Middle frontal gyrus (tissue), 1 donor: ENCODE measurements around the gene ETNK1.
"Not testable (repeated sequence)": the region's sequence is repeated elsewhere in the genome, so short reads cannot be mapped to it uniquely, and the experiment has no call there.

Experiments
- DNase-seq: peaks from one replicate; pipeline ENCODE4 v3.0.0-alpha.2; 2015; ENCODE audit warnings: low spot score; ENCODE audit errors: extremely low spot score

Gene ETNK1

DNA sequence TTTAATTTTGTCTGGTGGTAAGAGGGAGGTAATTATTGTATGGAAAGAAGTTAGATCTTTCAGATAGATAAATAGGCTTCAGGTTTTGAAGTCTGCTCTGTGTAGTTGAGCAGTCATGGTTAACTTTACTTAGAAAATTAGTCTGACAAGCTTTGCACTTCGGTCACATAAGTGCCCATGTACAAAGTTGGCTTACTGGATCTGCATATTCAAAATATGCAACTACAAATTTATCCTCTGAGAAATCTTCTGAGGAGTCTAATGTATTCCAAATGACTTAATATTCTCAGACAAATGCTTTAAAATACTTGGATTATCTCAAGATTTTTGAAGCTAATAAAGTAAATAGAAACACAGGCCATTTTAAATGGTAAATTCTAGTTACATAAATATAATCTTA lies 61.2 kb downstream of the ETNK1 start:
- no peak for DNase-seq

DNA sequence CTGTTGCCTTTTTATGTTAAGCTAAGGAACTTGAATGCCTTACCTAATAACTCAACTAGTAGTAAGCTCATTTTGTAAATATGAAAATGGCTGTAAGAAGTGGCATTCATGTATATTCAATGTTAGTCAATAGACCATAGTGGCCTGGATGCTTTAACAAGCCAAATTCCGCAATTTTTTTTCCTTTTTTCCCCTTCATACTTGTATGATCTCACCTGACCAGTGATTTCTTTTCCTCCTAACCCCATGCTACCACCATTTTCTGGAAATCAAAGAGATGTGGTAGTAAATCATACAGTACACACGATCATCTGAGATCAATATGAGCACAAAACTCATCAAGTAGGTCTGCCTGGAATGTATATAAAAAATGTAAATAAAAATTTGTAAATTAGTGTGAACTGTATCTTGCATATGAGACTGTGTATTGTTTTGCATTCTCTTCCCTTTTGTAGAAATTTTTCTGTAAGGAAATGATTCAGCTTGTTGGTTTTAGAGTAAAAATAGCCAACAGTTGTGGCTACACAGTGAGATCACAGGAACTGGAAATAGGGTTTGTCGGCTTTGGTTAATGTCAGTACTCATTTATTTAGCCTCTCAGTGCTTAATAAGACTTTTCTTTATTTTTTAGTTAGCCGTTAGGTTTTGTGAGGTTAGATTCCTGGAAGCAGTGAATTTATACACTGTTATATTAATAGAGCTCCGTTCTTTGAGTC lies 62.5 kb downstream of the ETNK1 start:
- DNase-seq: no peak

GRCh38 chr12:22689876-22690275 lies 64.9 kb downstream of the ETNK1 start:
- DNase-seq: no peak

DNA sequence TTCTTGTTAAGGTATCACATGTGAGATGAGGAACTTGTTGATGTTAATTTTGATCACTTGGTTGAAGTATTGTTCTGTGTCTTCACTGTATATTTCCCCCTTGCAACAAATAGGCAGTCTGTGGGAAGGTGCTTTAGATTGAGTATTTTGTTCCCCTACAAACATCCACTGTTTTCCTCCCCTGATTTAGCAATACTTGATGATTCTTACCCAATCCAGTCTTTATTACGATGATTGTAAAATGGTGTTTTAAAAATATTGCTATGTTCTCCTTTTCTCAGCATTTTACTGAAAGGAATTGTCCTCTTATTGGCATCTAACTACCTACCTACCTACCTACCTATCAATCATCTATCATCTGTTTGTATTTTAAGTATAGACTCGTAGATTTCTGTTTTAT lies 66.3 kb downstream of the ETNK1 start:
- no peak for DNase-seq

DNA sequence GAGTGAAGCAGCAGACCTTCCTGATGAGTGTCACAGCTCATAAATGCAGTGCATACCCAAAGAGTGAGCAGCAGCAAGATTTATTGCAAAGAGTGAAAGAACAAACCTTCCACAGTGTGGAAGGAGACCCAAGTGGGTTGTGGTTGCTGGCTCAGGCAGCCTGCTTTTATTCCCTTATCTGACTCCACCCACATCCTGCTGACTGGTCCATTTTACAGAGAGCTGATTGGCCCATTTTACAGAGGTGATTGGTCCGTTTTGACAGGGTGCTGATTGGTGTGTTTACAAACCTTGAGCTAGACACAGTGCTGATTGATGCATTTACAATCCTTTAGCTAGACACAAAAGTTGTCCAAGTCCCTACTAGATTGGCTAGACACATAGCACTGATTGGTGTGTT lies 67.5 kb downstream of the ETNK1 start:
- DNase-seq: not testable (repeated sequence)

DNA sequence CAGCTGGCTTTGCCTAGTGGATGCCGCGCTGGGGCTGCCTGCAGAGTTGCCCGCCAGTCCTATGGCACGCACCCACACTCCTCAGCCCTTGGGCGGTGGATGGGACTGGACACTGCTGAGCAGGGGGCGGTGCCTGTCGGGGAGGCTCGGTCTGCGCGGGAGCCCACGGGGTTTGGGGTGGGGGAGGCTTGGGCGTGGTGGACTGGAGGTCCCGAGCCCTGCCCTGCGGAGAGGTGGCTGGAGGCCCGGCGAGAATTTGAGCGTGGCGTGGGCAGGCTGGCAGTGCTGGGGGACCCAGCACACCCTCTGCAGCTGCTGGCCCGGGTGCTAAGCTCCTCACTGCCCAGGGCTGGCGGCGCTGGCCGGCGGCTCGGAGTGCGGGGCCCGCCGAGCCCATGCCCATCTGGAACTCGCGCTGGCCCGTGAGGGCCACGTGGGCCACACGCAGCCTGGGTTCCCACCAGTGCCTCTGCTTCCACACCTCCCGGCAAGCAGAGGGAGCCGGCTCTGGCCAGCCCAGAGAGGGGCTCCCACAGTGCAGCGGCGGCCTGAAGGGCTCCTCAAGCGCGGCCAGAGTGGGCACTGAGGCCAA lies 68.1 kb downstream of the ETNK1 start:
- no peak for DNase-seq

DNA sequence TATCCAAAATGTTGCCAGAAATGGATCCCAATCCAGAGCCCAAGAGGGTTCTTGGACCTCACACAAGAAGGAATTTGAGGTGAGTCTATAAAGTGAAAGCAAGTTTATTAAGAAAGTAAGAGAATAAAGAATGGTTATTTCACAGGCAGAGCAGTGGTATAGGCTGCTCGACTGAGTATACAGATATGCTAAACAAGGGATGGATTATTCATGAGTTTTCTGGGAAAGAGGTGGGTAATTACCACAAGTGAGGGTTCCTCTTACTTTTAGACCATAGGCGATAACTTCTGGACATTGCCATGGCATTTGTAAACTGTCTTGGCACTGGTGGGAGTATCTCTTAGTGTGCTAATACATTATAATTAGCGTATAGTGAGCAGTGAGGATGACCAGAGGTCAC lies 73.6 kb downstream of the ETNK1 start:
- no peak for DNase-seq

DNA sequence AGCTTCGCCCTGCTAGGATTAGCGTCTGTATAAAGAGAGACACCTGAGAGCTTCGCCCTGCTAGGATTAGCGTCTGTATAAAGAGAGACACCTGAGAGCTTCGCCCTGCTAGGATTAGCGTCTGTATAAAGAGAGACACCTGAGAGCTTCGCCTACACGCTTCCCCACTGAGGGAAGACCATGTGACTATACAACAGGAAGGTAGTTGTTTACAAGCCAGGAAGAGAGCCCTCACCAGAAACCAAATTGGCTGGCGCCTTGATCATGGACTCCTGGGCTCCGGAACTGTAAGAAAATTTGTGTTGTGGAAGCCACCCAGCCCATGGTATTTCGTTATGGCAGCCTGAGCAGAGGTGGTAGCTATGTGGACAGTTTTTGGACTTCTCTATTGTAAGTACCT lies 74.7 kb downstream of the ETNK1 start:
- not testable (repeated sequence) for DNase-seq

- DNase-seq: no peak
Observed at GRCh38 chr12:22700106-22700505, 75.1 kb downstream of the ETNK1 start.

- DNase-seq: not testable (repeated sequence)
Observed at GRCh38 chr12:22701216-22701809, 76.3 kb downstream of the ETNK1 start.

DNA sequence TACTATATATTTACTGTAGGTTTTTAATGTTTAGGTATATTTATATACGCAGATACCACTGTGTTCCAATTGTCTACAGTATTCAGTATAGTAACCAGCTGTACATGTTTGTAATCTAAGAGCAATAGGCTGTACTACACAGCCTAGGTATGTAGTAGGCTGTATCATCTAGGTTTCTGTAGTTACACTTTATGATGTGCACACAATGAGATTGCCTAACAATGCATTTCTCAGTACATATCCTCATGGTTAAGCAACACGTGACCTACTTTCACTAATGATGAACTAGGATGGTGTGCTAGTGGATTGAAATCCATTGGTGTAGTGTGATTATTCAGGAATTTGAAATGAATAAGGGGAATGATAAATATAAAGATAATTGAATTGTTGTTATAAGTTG lies 77.7 kb downstream of the ETNK1 start:
- no peak for DNase-seq

- DNase-seq: no peak
Observed at GRCh38 chr12:22709292-22709691, 84.3 kb downstream of the ETNK1 start.

GRCh38 chr12:22712083-22712482 lies 87.1 kb downstream of the ETNK1 start:
- no peak for DNase-seq

- no peak for DNase-seq
Observed at GRCh38 chr12:22715254-22715653, 90.3 kb downstream of the ETNK1 start.

- no peak for DNase-seq
Observed at GRCh38 chr12:22719745-22720144, 94.8 kb downstream of the ETNK1 start.

DNA sequence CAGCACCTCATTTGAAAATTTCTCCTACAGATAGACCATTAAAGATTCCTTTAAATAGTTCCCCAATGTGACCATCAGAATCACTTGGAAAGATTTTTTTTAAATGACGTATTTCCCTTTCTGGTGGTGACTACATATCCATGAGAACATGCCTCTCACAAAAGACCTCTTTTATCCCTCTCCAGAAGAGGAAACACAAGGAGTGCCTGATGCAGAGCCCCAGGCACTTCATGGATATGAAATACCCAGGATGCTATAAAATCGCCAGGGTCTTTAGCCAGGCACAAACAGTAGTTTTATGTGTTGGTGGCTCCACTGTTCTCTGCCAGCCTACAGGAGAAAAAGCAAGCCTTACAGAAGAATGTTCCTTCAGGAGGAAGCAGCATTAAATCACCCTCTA lies 97.1 kb downstream of the ETNK1 start:
- no peak for DNase-seq

GRCh38 chr12:22722779-22723178 lies 97.8 kb downstream of the ETNK1 start:
- DNase-seq: no peak

GRCh38 chr12:22728987-22729386 lies 104.0 kb downstream of the ETNK1 start:
- DNase-seq: no peak

DNA sequence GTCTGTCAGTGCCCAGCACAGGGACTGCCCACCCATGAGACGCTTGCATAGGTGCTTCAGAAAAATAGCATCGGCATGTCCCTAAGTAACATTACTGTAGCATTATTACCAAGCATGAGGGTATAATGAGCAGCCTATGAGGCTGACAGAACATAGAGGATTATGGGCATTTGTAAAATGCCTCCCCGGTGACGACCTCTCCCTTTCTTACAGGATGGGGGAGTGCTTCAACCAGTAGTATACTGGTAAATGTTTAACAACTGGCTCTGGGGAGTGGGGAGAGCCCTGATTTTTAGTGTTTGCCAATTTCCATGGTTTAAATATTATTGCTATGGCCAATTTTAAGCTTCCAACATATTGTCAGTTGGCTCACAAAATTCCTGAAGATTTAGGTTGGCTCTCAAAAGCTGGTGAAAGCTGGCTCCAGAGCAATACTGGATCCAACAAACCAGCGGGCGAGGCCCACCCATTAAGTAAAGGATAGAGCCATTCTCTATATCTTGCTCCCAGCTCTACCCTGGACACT lies 104.5 kb downstream of the ETNK1 start:
- no peak for DNase-seq

GRCh38 chr12:22729957-22730443 lies 105.0 kb downstream of the ETNK1 start:
- no peak for DNase-seq

DNA sequence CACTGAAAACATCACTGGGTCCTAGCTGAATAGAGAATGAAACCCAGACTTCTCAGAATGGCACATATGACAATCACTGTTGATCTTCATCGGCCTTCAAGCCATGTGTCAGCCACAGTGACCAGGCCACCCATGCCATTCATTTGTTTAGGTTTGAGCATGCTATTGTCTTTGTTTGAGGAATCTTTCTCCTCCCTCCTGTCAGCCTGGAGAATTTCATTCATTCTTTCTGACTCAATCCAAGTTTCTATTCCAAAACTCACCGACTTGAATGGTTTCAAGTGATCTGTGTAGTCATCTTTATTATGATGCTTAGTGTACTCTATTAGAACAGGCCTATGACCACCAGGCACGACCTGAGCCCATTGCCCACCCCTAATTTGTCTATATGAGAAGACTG lies 106.3 kb downstream of the ETNK1 start:
- no peak for DNase-seq

GRCh38 chr12:22733756-22734155 lies 108.8 kb downstream of the ETNK1 start:
- DNase-seq: no peak

- DNase-seq: no peak
Observed at GRCh38 chr12:22738945-22739344, 114.0 kb downstream of the ETNK1 start.
